Caco-2 (cell line): Measurements from ENCODE around the gene UNKL. TPM values are rescaled to one million over a fixed set of nuclear protein-coding genes. Genes with fewer than 3 reads are reported as not detected.

ENCODE experiments used
- BruUV-seq: library from RNA; stranded (reverse); fragments of 400-500 nt; replicated peaks from 2 replicates; lab custom pipeline; 2021; lab: Mats Ljungman, UMichigan
- CTCF ChIA-PET: fragments of 300-600 bp; sonication (Branson Sonifier 250); formaldehyde crosslinking; loops from one replicate; lab custom pipeline; 2022; ENCODE audit warnings: antibody characterized with exemption; lab: Charles Lee
- POLR2A ChIA-PET: fragments of 300-600 bp; sonication (Branson Sonifier 250); formaldehyde crosslinking; loops from one replicate; lab custom pipeline; 2022; ENCODE audit warnings: antibody characterized with exemption; lab: Charles Lee
- DNase-seq, 2 experiments: peaks; one replicate each; pipeline versions ENCODE4 v3.0.0 to v3.0.0-alpha.2; 2020 to 2022
- H3K27me3 ChIP-seq: replicated peaks from 2 replicates; pipeline ENCODE4 v1.6.0; 2011; ENCODE audit warnings: low read length; ENCODE audit not compliant: control insufficient read depth, insufficient read depth
- H3K36me3 ChIP-seq: 2 replicates; pipeline ENCODE4 v1.5.1; 2011; ENCODE audit warnings: low read length; ENCODE audit not compliant: control insufficient read depth, insufficient read depth
- H3K4me1 ChIP-seq: fragments of 250-450 bp; sonication (Bioruptor Pico); 2 replicates; pipeline ENCODE4 v1.5.1; 2020; ENCODE audit warnings: mild to moderate bottlenecking
- H3K4me3 ChIP-seq: 2 replicates; pipeline ENCODE4 v1.5.1; 2011; ENCODE audit warnings: low read depth, mild to moderate bottlenecking, control low read depth, low read length
- H3K9me3 ChIP-seq: fragments of 250-450 bp; sonication (Bioruptor Pico); 2 replicates; pipeline ENCODE4 v1.5.1; 2020; ENCODE audit warnings: mild to moderate bottlenecking, moderate library complexity
- H3K27ac Mint-ChIP-seq: one replicate; pipeline ENCODE4 v1.8.0; 2022; ENCODE audit warnings: mixed read lengths; ENCODE audit not compliant: unreplicated experiment
- H3K27me3 Mint-ChIP-seq: one replicate; pipeline ENCODE4 v1.8.0; 2022; ENCODE audit warnings: mixed read lengths; ENCODE audit not compliant: insufficient read depth, unreplicated experiment
- H3K36me3 Mint-ChIP-seq: one replicate; pipeline ENCODE4 v1.8.0; 2022; ENCODE audit warnings: mild to moderate bottlenecking, mixed read lengths; ENCODE audit not compliant: insufficient read depth, unreplicated experiment
- H3K4me1 Mint-ChIP-seq: one replicate; pipeline ENCODE4 v1.8.0; 2022; ENCODE audit warnings: low read depth, mixed read lengths; ENCODE audit not compliant: unreplicated experiment
- H3K4me3 Mint-ChIP-seq: one replicate; pipeline ENCODE4 v1.8.0; 2022; ENCODE audit warnings: mild to moderate bottlenecking, moderate library complexity, mixed read lengths; ENCODE audit not compliant: unreplicated experiment
- H3K9me3 Mint-ChIP-seq: one replicate; pipeline ENCODE4 v1.8.0; 2022; ENCODE audit warnings: mixed read lengths; ENCODE audit not compliant: unreplicated experiment
- intact Hi-C: fragments of 100-400 bp; cut with micrococcal nuclease; formaldehyde crosslinking; loops from one replicate; pipeline ENCODE4 v1.10.0; 2022; ENCODE audit not compliant: unreplicated experiment
- total RNA-seq: library from RNA; stranded (reverse); gene quantifications from 2 replicates; pipeline ENCODE4 v1.2.3, GENCODE V29; 2022
- TF ChIP-seq, protein P1 (sequence below), 2 experiments: fragments of 200-600 bp in 1 of 2; IDR thresholded peaks; 1 replicate in 1 of 2; 2 replicates in 1 of 2; pipeline versions ENCODE4 v1.5.1 to v1.8.0; 2011 to 2022; ENCODE audit warnings: antibody characterized with exemption in 1 of 2, control low read depth in 1 of 2, inconsistent platforms in 1 of 2, low read depth in 1 of 2, low read length in 1 of 2, mild to moderate bottlenecking in 1 of 2, moderate library complexity in 1 of 2; ENCODE audit not compliant: insufficient read depth in 1 of 2, severe bottlenecking in 1 of 2, unreplicated experiment in 1 of 2

The UNKL gene
- total RNA-seq, 1 experiment from 2014 or later, result 31.2 TPM

DNA sequence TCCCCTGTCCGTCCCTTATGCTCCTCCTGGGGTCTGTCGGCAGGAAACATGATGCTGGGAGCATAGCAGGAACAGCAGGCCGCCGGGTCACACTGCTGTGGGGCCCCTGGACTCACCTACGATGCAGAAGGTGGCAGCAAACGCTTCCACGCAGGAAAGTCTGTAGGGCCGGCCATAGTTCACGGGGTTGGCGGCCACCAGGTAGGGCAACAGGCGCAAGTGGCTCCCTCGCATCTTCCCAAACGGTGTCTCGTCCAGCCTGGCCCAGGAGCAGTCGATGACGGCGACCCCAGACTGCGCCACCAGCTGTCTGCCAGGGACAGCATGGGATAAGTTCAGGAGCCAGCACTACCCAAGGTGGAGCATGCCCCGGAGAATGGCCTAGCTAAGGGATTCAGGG lies 63.8 kb downstream of the UNKL start:
- TF ChIP-seq, protein P1, sequence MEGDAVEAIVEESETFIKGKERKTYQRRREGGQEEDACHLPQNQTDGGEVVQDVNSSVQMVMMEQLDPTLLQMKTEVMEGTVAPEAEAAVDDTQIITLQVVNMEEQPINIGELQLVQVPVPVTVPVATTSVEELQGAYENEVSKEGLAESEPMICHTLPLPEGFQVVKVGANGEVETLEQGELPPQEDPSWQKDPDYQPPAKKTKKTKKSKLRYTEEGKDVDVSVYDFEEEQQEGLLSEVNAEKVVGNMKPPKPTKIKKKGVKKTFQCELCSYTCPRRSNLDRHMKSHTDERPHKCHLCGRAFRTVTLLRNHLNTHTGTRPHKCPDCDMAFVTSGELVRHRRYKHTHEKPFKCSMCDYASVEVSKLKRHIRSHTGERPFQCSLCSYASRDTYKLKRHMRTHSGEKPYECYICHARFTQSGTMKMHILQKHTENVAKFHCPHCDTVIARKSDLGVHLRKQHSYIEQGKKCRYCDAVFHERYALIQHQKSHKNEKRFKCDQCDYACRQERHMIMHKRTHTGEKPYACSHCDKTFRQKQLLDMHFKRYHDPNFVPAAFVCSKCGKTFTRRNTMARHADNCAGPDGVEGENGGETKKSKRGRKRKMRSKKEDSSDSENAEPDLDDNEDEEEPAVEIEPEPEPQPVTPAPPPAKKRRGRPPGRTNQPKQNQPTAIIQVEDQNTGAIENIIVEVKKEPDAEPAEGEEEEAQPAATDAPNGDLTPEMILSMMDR (IDR thresholded peaks at IDR 0.05; ENCODE audit: insufficient read depth in 1 of 2, low read depth in 1 of 2, low read length in 1 of 2, severe bottlenecking in 1 of 2, unreplicated experiment in 1 of 2), result no peak
- no TSS peak for BruUV-seq
- intact Hi-C loops, result no loop called here
- peak overlapping the region; percentile 79 for H3K4me3 ChIP-seq
- H3K9me3 ChIP-seq, result no peaks in the 10 kb centered on the region
- H3K27ac Mint-ChIP-seq, result no peak overlapping the region
- H3K27me3 ChIP-seq, result no peaks in the 10 kb centered on the region
- CTCF ChIA-PET, result interaction anchor here (0.7 kb wide), 1 partner anchor 13 kb away, joined by 3 read pairs; no protein-coding TSS in a partner anchor
- no peaks in the 10 kb centered on the region for H3K27me3 Mint-ChIP-seq
- 0 out of 2 replicates have a peak, but pooled peaks cover 3% of the 10 kb centered on the region for H3K4me1 ChIP-seq
- H3K4me3 Mint-ChIP-seq, result peak overlapping the region; percentile 68
- POLR2A ChIA-PET, result no interaction called here
- no peaks in the 10 kb centered on the region for H3K9me3 Mint-ChIP-seq
- H3K36me3 ChIP-seq, result no peaks in the 10 kb centered on the region; the same call in 1 of the 2 replicates
- no peak for DNase-seq
- peaks cover 28% of the 10 kb centered on the region for H3K36me3 Mint-ChIP-seq
- H3K4me1 Mint-ChIP-seq, result peaks cover 11% of the 10 kb centered on the region

DNA sequence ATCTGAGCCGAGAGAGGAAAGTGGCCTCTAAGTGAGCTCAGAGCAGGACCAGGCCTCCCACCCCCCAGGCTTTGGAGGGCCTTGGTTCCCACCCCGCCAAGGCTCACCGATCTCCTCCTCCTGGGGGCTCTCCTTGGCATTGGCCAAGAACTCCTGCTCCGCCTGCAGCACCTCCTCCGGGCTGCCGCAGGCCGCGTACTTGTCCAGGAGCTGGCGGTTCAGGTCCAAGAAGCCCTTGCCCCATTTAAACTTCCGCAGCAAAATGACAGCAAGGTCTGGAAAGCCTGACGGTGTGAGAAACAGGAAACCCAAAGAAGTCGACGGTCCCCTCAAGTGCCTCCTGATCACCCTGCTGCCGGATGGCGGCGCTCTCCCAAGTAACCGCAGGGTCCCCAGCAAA lies 64.6 kb downstream of the UNKL start:
- H3K36me3 Mint-ChIP-seq, result peaks cover 23% of the 10 kb centered on the region
- Histone ChIP-seq H3K9me3 (no peaks in the 10 kb centered on the region), H3K36me3 (no peaks in the 10 kb centered on the region; the same call in 1 of the 2 replicates), H3K4me3 (no peak overlapping the region), H3K27me3 (no peaks in the 10 kb centered on the region), H3K4me1 (0 out of 2 replicates have a peak, but pooled peaks cover 3% of the 10 kb centered on the region)
- no peak overlapping the region for H3K4me3 Mint-ChIP-seq
- DNase-seq, result no peak
- ChIA-PET CTCF (no interaction called here), POLR2A (no interaction called here)
- H3K4me1 Mint-ChIP-seq, result peaks cover 11% of the 10 kb centered on the region
- BruUV-seq, result no TSS peak
- intact Hi-C loops, result no loop called here
- no peaks in the 10 kb centered on the region for H3K27me3 Mint-ChIP-seq
- H3K9me3 Mint-ChIP-seq, result no peaks in the 10 kb centered on the region
- H3K27ac Mint-ChIP-seq, result no peak overlapping the region
- TF ChIP-seq, protein P1 (IDR thresholded peaks at IDR 0.05; ENCODE audit: insufficient read depth in 1 of 2, low read depth in 1 of 2, low read length in 1 of 2, severe bottlenecking in 1 of 2, unreplicated experiment in 1 of 2), result no peak

DNA sequence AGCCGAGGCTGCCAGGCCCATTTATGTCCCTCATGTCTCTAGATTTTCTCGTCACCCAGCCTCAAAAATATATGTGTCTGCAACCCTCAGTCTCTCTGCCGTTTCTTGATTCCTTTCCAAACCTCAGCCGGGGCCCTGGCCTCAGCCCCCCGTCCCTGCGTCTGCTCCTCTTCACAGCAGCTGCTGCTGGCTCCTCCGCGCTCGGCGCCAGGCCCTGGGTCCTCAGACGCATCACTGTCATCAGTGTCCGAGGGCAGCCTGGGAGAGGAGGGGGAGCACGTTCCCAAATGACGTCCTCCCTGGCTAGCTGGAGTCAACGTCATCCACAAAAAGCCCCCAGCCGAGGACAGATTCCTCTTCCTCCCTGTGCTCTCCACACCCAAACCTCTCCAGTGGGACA lies 65.2 kb downstream of the UNKL start:
- DNase-seq, result no peak
- CTCF ChIA-PET, result no interaction called here
- TF ChIP-seq, protein P1 (IDR thresholded peaks at IDR 0.05; ENCODE audit: insufficient read depth in 1 of 2, low read depth in 1 of 2, low read length in 1 of 2, severe bottlenecking in 1 of 2, unreplicated experiment in 1 of 2), result no peak
- H3K4me1 ChIP-seq, result 0 out of 2 replicates have a peak, but pooled peaks cover 3% of the 10 kb centered on the region
- Mint-ChIP-seq H3K4me3 (no peak overlapping the region), H3K4me1 (peaks cover 11% of the 10 kb centered on the region), H3K36me3 (peaks cover 18% of the 10 kb centered on the region), H3K27me3 (no peaks in the 10 kb centered on the region), H3K9me3 (no peaks in the 10 kb centered on the region), H3K27ac (no peak overlapping the region)
- no peaks in the 10 kb centered on the region; the same call in none of the 2 replicates for H3K36me3 ChIP-seq
- no peak overlapping the region for H3K4me3 ChIP-seq
- POLR2A ChIA-PET, result no interaction called here
- no TSS peak for BruUV-seq
- intact Hi-C loops, result no loop called here
- no peaks in the 10 kb centered on the region for H3K9me3 ChIP-seq
- no peaks in the 10 kb centered on the region for H3K27me3 ChIP-seq
